Measurements from ENCODE around the gene ATP6V0E2. TPM values are rescaled to one million over a fixed set of nuclear protein-coding genes. Genes with fewer than 3 reads are reported as not detected.
A peak's percentile ranks its signal among the peaks of the same experiment; 100 is the strongest.

Gene ATP6V0E2
- total and polyA plus RNA-seq, 8 donors: 6.8 to 66.3 (median 16.7) TPM

GRCh38 chr7:149870701-149871483 lies 2.9 kb upstream of the ATP6V0E2 start:
- Histone ChIP-seq H3K27ac (no peak overlapping the region), H3K4me3 (no peak overlapping the region), H3K36me3 (no peaks in the 10 kb centered on the region), H3K4me1 (peaks cover 0 to 5% (median 0%) of the 10 kb centered on the region in 3 donors), H3K9me3 (no peaks in the 10 kb centered on the region), H3K27me3 (no peaks in the 10 kb centered on the region)
- TF ChIP-seq CTCF (IDR thresholded peaks at IDR 0.05): no peak
- DNase-seq: peak in 1 of 6 donors; percentile 10
- intact Hi-C loops (cut with DNase I): no loop called here
- no peak for FAIRE-seq
- no peak for ATAC-seq
- WGBS, 2 donors: 89 to 90% methylated on average over 12 of the region's 12 CpGs

DNA sequence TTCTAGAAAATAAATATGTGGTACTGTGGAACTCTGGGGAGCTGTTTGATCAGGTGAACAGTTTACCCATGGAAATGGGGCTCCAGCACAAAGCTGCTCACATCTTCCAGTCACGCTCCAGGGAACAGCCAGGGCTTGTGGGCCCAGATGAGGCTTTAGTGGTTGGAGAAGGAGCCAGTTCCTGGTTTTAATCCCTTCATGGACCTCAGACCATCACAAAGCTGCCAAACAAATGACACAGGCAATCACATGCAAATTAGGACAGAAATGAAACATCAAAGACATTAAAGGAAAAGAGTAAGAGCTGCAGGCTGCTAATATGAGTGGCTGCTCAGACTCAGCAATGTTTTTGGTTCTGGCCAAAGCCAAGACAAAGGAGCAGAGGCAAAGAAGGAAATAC lies 2.2 kb upstream of the ATP6V0E2 start:
- Histone ChIP-seq H3K27ac (no peak overlapping the region), H3K36me3 (no peaks in the 10 kb centered on the region), H3K9me3 (no peaks in the 10 kb centered on the region), H3K27me3 (no peaks in the 10 kb centered on the region), H3K4me3 (no peak overlapping the region), H3K4me1 (peaks cover 0 to 5% (median 0%) of the 10 kb centered on the region in 3 donors)
- no peak for DNase-seq
- no peak for TF ChIP-seq CTCF (IDR thresholded peaks at IDR 0.05)
- ATAC-seq: no peak
- WGBS, 2 donors: 96 to 100% methylated on average over 1 of the region's 1 CpG
- no peak for FAIRE-seq
- intact Hi-C loops (cut with DNase I): no loop called here

- Histone ChIP-seq H3K9me3 (no peaks in the 10 kb centered on the region), H3K27me3 (no peaks in the 10 kb centered on the region), H3K27ac (peak overlapping the region; percentile 40 to 86 (median 80)), H3K36me3 (no peaks in the 10 kb centered on the region), H3K4me3 (peak overlapping the region; percentile 54 to 88 (median 73)), H3K4me1 (peaks cover 0 to 5% (median 0%) of the 10 kb centered on the region in 3 donors)
- FAIRE-seq (peak; percentile 49), ATAC-seq (peak; percentile 55 to 82 (median 72)), DNase-seq (peak in 5 of 6 donors; percentile 56 to 70 (median 63))
- intact Hi-C loops (cut with DNase I): no loop called here
- TF ChIP-seq CTCF (IDR thresholded peaks at IDR 0.05): no peak
- whole genome bisulfite sequencing, 2 donors: 21 to 25% methylated on average over 13 of the region's 13 CpGs
Observed at GRCh38 chr7:149872419-149873073, 1.2 kb upstream of the ATP6V0E2 start.

- TF ChIP-seq CTCF (IDR thresholded peaks at IDR 0.05): no peak
- H3K4me1 ChIP-seq: peaks cover 0 to 5% (median 0%) of the 10 kb centered on the region in 3 donors
- H3K27me3 ChIP-seq: no peaks in the 10 kb centered on the region
- peak overlapping the region; percentile 54 to 88 (median 73) for H3K4me3 ChIP-seq
- DNase-seq: no peak
- H3K9me3 ChIP-seq: no peaks in the 10 kb centered on the region
- FAIRE-seq: no peak
- H3K36me3 ChIP-seq: no peaks in the 10 kb centered on the region
- H3K27ac ChIP-seq: peak overlapping the region in 3 of 4 donors; percentile 78 to 86 (median 81)
- peak in 1 of 4 donors; percentile 24 for ATAC-seq
- WGBS, 2 donors: 7 to 8% methylated on average over 45 to 46 of the region's 46 CpGs
- intact Hi-C loops (cut with DNase I): no loop called here
Observed at GRCh38 chr7:149873970-149874643, 338 bp downstream of the ATP6V0E2 start.
